ENCODE measurements around the gene MGAT2.
"Not testable (repeated sequence)": the region's sequence is repeated elsewhere in the genome, so short reads cannot be mapped to it uniquely, and the experiment has no call there.

The MGAT2 gene

DNA sequence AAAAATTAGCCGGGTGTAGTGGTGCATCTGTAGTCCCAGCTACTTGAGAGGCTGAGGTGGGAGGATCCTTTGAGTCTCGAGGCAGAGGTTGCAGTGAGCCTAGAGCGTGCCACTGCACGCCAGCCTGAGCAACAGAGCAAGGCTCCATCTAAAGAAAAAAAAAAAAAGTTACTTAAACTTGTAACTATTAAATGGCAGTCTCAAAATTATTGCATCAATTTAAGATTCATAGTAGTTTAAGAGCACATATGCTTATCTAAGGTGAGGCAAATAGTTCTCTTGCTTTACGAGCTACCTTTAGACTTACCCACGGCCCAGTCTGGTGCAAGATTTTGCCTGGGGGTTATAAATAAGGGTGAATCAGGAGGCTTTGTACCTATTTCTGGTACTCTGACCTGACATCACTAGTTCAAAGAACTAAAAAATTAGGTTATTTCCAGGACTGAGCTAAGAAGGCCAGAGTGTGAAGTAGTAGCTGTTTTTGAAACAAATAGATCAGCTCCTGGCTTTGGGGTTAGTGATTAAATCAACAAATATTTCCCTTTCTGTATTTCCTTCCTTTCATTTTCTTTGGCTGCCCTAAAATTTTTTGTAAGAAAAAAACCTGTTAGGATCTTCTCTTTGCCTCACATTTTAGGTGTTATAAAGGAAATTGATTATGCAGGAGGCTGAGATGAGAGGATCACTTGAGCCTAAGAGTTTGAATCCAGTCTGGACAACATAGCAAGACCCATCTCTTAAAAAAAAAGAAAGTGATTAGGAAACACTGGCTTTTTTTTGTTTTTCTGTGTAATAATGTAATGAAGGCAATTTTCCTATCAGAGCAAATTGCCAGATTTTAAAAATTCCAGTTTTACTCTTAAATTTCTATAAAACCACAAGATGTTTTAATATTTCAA, 3.6 kb downstream of the MGAT2 start:
- Mint-ChIP-seq H3K27ac (peak overlapping the region; percentile 22), H3K4me3 (peak overlapping the region; percentile 47), H3K27me3 (no peaks in the 10 kb centered on the region), H3K36me3 (peaks cover 15% of the 10 kb centered on the region), H3K4me1 (peaks cover 39% of the 10 kb centered on the region), H3K9me3 (no peaks in the 10 kb centered on the region)
- no peak for ATAC-seq

DNA sequence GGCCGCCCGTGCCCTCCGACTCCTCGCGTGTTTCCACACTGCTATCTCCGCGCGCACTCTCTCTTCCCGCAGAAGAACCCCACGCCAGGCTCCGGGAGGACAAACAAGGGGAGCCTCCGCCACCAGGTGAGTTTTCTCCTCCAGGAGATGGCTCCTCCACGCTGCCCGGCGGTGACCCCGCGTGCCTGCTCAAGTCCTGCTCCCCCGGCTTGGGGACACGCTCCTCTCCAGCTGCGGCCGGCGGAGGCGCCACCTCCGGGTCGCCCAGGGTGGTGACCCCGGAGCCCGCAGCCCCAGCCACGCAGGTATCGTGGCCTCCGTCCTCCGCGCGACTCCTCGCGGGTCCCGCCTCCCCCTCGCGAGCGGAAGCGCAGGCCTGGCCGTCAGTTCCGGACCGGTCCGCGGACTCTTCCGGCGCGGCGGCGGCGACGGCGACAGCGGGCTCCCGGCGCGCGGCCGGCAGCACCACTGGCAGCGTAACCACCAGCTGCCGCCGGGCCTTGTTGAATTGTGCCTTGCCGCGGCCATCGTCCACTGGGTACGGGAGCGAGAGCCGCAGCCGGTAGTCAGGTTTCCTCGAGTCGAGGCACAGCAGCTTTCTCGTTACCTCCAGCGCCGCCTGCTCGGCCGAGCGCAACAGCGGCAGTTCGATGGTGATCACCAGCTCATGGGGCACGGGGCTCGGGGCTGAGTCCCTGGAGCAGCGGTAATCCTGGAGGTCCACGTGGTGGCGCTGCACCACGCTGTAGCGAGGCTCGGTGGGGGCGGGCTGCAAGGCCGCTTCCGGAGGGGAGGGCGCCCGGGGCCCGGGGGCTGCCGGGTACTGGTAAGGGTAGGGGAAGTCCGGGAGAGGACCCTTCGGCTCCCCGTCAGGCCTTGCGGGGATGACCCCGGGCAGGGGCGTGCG, 13.3 kb downstream of the MGAT2 start:
- H3K4me1 Mint-ChIP-seq: peaks cover 56% of the 10 kb centered on the region

DNA sequence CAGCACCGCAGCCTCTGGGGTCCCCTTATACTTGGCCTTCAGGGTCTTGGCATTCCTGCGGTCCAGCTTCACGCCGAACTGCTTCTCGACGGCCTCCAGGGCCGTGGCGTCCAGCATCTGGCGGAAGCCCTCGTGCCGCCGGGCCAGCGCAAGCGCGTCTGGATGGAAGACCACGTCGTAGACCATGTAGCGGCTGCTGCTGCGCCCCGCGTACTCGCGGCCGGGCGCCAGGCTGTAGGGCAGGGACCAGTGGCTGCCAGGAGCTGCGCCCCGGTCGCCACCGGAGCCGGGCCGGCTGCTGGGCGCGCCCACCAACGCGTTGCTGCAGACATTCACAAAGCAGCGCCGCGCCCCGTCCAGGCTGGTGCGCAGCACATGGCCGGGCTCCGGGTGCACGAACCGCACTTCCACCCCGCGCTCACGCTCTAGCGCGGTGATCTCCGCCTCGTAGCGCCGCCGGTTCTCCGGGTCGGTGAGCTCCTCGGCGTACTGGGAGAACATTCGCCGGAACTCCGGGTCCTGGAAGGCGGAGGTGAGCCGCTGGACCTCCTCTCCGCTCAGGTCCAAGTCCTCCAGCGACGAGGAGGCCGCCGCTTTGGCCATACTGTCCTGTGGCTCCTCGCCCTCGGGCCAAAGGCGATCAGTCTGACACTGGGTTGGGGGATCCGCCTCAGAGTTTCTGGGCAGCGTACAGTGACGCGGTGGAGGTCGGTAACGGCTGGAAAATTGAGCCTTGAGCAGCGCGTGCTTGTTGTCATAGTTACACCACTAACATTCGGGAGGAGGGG, 14.1 kb downstream of the MGAT2 start, which contains the start of gene DNAAF2:
Gene DNAAF2, minus strand, starts transcription at position 698 of the 788 bp plus-strand sequence. Its CDS starts 95 bp downstream, at position 603.
- Mint-ChIP-seq H3K9me3 (no peaks in the 10 kb centered on the region), H3K4me1 (peaks cover 57% of the 10 kb centered on the region), H3K27ac (peak within 1 kb of the TSS; percentile 95), H3K4me3 (peak within 1 kb of the TSS; percentile 93), H3K36me3 (peaks cover 30% of the 10 kb centered on the region), H3K27me3 (no peaks in the 10 kb centered on the region)
- ATAC-seq: peak; percentile 70

More for the DNA sequence above, 13.3 kb downstream of the MGAT2 start:
- no peaks in the 10 kb centered on the region for H3K9me3 Mint-ChIP-seq
- peak; percentile 93 for ATAC-seq
- H3K27me3 Mint-ChIP-seq: no peaks in the 10 kb centered on the region
- H3K27ac Mint-ChIP-seq: peak overlapping the region; percentile 95
- peaks cover 27% of the 10 kb centered on the region for H3K36me3 Mint-ChIP-seq
- peak overlapping the region; percentile 93 for H3K4me3 Mint-ChIP-seq

DNA sequence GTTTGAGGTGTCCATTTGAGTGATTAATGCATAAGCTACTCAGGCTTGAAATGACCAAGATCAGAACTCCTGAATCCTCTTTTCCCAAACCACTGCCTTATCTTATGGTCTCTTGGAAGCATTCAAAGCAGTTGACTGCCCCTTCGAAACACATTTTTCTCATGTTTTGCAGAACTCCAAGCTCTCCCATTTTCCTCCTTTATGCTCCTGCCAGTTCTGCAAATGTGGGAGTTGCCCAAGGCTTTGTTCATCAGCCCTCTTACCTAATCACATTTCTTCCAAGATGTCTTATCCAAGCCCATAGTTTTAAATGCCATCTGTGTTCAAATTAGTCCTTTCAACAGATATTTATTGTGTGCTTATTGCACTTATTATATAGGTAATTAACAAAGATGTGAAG, 16.3 kb downstream of the MGAT2 start:
- H3K4me3 Mint-ChIP-seq: peak overlapping the region; percentile 46

DNA sequence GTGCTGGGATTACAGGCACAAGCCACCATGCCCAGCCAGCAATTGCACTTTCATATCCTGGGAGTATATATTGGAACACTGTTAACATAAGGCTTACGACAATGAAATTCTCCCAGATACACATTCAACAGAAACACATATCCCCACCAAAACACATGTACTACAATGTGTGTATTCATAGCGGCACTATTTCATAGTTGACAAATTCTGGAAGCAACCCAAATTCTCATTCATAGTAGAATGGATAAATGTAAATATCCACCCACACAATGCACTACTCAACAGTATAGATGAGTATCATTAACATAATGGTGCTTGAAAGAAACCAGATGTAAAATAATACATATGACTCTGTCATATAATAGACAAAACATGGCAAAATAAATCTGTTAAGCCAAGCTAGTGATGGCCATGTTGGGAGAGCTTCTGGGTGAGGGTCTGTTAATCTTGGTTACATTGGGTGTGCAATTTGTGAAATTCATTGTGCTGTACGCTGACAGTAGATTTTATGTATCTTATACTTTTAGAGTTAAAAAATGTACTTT, 17.0 kb downstream of the MGAT2 start:
- Mint-ChIP-seq H3K27ac (peak overlapping the region; percentile 95), H3K4me1 (peaks cover 59% of the 10 kb centered on the region), H3K36me3 (peaks cover 31% of the 10 kb centered on the region), H3K4me3 (no peak overlapping the region), H3K27me3 (no peaks in the 10 kb centered on the region), H3K9me3 (no peaks in the 10 kb centered on the region)
- ATAC-seq: no peak

More for the DNA sequence above, 16.3 kb downstream of the MGAT2 start:
- peaks cover 24% of the 10 kb centered on the region for H3K36me3 Mint-ChIP-seq
- no peak for ATAC-seq
- no peaks in the 10 kb centered on the region for H3K27me3 Mint-ChIP-seq
- peaks cover 57% of the 10 kb centered on the region for H3K4me1 Mint-ChIP-seq
- H3K27ac Mint-ChIP-seq: peak overlapping the region; percentile 95
- no peaks in the 10 kb centered on the region for H3K9me3 Mint-ChIP-seq

DNA sequence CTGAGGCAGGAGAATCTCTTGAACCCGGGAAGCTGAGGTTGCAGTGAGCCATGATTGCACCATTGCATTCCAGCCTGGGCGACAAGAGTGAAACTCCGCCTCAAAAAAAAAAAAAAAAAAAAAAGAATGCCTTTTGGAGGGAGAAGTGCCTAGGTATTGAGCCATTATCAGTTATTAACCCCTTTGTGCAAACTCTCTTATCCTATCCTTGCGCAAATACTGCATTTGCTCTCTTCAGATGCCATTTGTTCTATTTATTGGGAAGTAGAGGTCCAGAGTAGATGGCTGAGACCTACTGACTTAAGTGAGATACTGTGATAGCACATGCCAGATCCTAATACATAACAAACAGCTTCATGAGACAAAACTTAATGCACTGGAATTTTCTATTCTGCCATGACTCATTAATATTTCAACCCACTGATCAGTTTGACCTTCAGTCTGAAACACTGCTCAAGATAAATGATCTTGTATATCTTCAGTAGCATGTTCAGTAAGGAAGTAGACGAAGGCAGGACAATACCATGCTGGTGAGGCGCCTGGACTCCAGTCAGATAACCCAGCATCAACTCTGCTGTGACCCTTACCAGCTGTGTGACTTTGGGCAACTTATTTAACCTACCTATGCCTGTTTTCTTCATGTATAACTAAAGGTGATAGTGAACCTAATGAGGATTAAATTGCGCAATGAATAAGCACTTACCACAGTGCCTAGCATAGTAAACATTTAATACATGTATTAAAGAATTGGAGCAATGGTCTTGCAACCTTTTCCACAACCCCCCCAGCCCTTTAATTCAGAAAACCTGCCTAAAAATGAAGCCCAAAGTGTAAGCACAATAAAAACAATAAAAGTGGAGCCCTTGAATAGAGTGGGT, 20.2 kb downstream of the MGAT2 start:
- Mint-ChIP-seq H3K4me1 (peaks cover 44% of the 10 kb centered on the region), H3K27ac (peak overlapping the region; percentile 32), H3K36me3 (peaks cover 31% of the 10 kb centered on the region)

DNA sequence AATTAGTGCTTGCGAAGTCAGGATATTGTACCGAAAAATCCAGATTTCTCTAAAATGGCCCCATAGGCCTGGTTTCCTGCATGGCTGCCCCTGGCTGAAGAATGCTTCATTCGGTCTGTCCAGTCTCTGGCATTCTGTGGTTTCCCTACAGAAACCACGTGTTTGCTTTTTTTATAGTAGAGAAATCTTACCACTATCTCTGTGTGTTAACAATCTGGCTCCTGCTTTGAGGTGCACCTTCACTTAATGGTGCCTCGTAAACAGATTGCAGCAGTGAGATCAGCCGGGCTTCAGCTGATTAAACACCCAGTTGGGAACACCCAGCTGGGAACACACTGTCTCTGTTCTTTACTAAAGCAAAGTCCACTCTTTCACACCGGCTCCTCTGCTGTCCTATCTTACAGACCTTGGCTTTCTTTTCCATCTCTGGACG, 21.1 kb downstream of the MGAT2 start:
- H3K27me3 Mint-ChIP-seq: no peaks in the 10 kb centered on the region
- ATAC-seq: no peak
- H3K27ac Mint-ChIP-seq: peak overlapping the region; percentile 69
- H3K4me1 Mint-ChIP-seq: peaks cover 39% of the 10 kb centered on the region
- H3K9me3 Mint-ChIP-seq: no peaks in the 10 kb centered on the region
- H3K36me3 Mint-ChIP-seq: peaks cover 30% of the 10 kb centered on the region
- no peak overlapping the region for H3K4me3 Mint-ChIP-seq

More for the DNA sequence above, 20.2 kb downstream of the MGAT2 start:
- no peak for ATAC-seq
- Mint-ChIP-seq H3K4me3 (no peak overlapping the region), H3K27me3 (no peaks in the 10 kb centered on the region), H3K9me3 (no peaks in the 10 kb centered on the region)

DNA sequence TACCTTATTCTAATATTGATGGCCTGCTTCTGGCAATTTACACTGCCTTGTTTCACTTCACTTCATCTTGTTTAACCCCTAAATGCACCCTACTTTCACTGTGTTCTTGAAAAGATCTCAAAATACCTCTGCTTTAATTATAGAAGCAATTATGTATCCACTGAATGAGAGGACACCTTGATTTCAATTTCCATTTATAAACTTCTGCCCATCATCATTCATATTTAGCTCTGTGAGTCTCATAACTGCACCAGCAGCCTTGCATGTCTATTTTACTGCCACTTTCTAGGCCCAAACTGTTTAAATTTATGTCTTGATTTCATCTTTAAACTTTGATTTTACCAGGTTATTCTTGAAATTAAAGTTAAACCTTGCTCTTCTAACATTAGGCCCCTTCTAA, 21.6 kb downstream of the MGAT2 start:
- H3K27me3 Mint-ChIP-seq: no peaks in the 10 kb centered on the region
- peaks cover 38% of the 10 kb centered on the region for H3K4me1 Mint-ChIP-seq
- no peak for ATAC-seq
- H3K9me3 Mint-ChIP-seq: no peaks in the 10 kb centered on the region
- peaks cover 30% of the 10 kb centered on the region for H3K36me3 Mint-ChIP-seq
- H3K27ac Mint-ChIP-seq: peak overlapping the region; percentile 69
- no peak overlapping the region for H3K4me3 Mint-ChIP-seq

DNA sequence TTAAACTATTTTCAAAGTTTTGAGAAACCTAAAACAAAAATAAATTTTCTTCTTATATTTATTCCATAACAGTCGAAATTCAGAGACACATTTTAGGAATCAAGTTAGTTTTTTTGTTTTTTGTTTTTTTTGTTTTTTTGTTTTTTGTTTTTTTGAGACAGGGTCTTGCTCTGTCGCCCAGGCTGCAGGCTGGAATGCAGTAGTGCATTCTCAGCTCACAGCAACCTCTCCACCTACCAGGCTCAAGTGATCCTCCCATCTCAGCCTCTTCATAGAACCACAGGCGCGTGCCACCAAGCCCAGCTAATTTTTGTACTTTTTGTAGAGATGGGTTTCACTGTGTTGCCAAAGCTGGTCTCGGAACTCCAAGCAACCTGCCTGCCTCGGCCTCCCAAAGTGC, 32.9 kb downstream of the MGAT2 start:
- Mint-ChIP-seq H3K27ac (no peak overlapping the region), H3K36me3 (peaks cover 12% of the 10 kb centered on the region), H3K9me3 (no peaks in the 10 kb centered on the region), H3K4me1 (peaks cover 12% of the 10 kb centered on the region), H3K4me3 (no peak overlapping the region), H3K27me3 (no peaks in the 10 kb centered on the region)
- no peak for ATAC-seq

DNA sequence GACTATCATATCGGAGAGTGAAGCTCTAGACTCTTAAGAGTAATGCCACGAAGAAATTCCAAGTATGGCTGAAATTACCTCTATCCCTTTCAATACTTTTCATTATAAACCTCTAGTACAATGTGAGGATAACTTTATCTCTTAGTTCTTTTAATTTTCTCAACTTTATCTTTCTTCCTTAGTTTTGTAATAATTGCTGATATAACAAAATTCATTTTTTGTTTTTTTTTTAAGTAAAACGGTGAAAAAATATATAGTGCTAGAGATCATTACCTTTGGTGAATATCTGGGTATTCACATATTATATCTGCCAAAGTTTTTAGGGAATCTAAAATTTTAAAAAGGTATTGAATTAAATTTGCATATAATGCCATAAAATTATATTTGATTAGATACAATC, 33.9 kb downstream of the MGAT2 start:
- no peaks in the 10 kb centered on the region for H3K9me3 Mint-ChIP-seq
- no peaks in the 10 kb centered on the region for H3K27me3 Mint-ChIP-seq
- H3K4me3 Mint-ChIP-seq: no peak overlapping the region
- H3K27ac Mint-ChIP-seq: no peak overlapping the region
- no peak for ATAC-seq
- H3K4me1 Mint-ChIP-seq: peaks cover 12% of the 10 kb centered on the region
- H3K36me3 Mint-ChIP-seq: peaks cover 12% of the 10 kb centered on the region

DNA sequence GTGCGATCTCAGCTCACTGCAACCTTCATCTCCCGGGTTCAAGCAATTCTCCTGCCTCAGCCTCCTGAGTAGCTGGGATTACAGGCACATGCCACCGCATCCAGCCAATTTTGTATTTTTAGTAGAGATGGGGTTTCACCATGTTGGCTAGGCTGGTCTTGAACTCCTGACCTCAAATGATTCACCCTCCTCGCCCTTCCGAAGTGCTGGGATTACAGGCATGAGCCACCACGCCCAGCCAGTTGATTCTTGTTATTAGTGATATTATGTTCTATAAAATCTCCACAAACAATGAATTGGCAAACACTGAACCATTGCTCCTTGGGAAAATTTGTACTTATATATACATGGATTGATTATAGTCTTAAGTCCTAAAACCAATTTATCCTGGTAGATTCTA, 36.9 kb downstream of the MGAT2 start:
- not testable (repeated sequence) for H3K27me3 Mint-ChIP-seq, ATAC-seq

DNA sequence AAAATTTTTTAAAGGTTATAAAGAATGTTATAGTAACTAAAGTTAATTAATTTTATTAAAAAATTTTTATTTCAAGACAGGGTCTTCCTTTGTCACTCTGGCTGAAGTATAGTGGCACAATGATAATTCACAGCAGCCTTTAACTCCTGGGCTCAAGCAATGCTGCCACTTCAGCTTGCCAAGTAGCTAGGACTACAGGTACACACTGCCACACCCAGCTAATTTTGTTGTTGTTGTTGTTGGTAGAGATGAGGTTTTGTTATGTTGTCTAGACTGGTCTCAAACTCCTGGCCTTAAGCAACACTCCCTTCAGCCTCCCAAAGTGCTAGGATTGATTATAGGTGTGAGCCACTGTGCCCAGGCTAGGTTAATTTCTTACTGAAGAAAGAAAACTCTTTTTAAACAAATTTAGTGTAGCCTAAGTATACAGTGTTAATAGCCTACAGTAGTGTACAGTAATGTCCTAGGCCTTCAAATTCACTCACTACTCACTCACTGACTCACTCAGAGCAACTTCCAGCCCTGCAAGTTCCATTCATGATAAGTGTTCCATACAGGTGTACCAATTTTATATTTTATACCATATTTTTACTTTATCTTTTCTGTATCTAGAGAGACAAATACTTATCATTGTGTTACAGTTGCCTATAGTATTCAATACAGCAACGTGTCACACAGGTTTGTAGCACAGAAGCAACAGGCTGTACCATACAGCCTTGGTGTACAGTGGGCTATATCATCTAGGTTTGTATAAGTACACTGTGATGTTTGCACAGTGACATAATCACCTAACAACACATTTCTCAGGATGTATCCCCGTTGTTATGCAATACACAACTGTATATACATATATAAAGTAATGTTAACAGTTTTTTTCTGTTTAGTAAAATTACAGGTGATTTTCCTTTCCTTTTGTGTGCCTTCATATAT, 39.2 kb downstream of the MGAT2 start:
- no peaks in the 10 kb centered on the region for H3K9me3 Mint-ChIP-seq
- H3K4me1 Mint-ChIP-seq: no peaks in the 10 kb centered on the region
- no peak overlapping the region for H3K4me3 Mint-ChIP-seq
- H3K27ac Mint-ChIP-seq: no peak overlapping the region
- no peaks in the 10 kb centered on the region for H3K27me3 Mint-ChIP-seq
- H3K36me3 Mint-ChIP-seq: no peaks in the 10 kb centered on the region
- ATAC-seq: no peak

More for the DNA sequence above, 36.9 kb downstream of the MGAT2 start:
- H3K4me1 Mint-ChIP-seq, H3K4me3 Mint-ChIP-seq, H3K36me3 Mint-ChIP-seq, H3K27ac Mint-ChIP-seq, H3K9me3 Mint-ChIP-seq: not testable (repeated sequence)

DNA sequence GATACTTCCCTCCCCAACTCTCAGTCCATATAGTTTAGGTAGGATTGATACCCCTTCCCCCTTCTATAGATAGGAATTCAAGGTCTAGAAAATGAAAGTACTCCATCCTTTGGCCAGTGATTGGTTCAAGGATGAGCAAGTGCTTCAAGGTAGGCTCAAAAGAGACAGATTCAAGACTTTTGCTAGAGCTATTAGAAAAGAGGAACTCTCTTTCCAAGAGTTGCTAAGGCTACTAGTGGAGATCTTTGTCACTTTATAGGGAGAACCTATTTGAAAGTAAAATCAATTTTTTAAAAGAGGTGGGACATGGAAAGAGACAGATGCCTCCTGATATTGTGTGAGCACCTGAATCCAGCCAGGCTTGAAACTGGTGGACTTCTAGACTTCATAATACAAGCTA, 49.9 kb downstream of the MGAT2 start:
- Mint-ChIP-seq H3K4me3 (no peak overlapping the region), H3K27me3 (no peaks in the 10 kb centered on the region), H3K27ac (no peak overlapping the region), H3K36me3 (peaks cover 21% of the 10 kb centered on the region), H3K9me3 (peaks cover 3% of the 10 kb centered on the region), H3K4me1 (no peaks in the 10 kb centered on the region)
- no peak for ATAC-seq
